ENCODE data around the gene IL17REL.

IL17REL gene

GRCh38 chr22:50032109-50032871 is 19.7 kb upstream of the IL17REL start:
- TF ChIP-seq EZH2 (IDR thresholded peaks at IDR 0.05) (no peak), POLR2AphosphoS5 (IDR thresholded peaks at IDR 0.05; ENCODE audit: borderline replicate concordance, low read depth, low read length) (no peak), FOXP2 (optimal IDR thresholded peaks at IDR 0.05; ENCODE audit: control extremely low read depth, extremely low read length, insufficient read depth) (no peak)
- no peak for DNase-seq (ENCODE audit: low read depth, low spot score)
- Histone ChIP-seq H3K27ac (no peak overlapping the region), H3K4me3 (no peak overlapping the region), H3K9ac (ENCODE audit: insufficient read length) (no peak overlapping the region), H3K9me3 (ENCODE audit: low read depth, low read length) (no peaks in the 10 kb centered on the region), H3K36me3 (ENCODE audit: insufficient read depth, low read length) (no peaks in the 10 kb centered on the region)

DNA sequence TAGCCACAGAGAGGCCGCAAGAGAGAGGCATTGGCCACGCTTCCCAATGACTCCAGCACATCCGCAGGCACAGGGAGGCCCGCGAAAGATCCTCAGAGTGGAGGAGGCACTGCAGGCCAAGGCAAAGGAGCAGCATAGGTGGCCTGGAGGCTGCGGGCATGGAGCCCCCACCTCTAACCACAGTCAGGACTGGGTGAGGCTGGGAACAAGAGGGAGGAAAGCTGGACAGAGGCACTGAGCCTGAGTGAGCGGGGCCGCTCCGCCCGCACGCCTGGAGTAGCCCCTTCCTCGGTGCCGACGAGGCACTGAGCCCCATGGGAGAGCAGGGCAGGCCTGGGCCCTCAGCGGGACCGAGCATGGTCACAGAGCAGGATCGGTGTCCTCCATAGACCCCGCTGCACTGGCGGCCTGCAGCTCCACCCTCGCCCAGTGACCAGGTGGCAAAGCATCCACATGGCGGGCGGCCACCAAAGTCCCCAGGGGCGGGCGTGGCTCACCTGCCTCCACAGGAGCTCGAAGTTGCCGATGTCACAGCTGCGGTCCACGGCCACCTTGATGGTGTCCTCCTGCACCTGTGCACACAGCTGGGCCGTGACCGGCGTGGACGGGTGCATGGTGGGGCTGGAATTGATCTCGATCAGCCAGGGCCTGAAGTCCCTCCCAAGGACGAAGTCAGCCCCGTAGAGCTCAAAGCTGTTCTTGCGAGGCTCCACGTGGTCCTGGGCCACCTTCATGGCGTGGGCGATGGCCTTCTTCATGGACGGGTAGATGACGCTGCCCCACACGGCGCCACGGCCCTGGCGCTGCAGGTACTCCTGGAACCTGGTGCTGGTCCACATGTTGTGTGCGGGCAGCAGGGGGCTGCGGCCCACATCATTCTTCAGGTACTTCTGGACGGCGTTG is 18.9 kb upstream of the IL17REL start:
- Histone ChIP-seq H3K36me3 (ENCODE audit: insufficient read depth, low read length) (no peaks in the 10 kb centered on the region), H3K9me3 (ENCODE audit: low read depth, low read length) (no peaks in the 10 kb centered on the region), H3K4me3 (no peak overlapping the region), H3K27ac (no peak overlapping the region), H3K9ac (ENCODE audit: insufficient read length) (no peak overlapping the region)
- TF ChIP-seq FOXP2 (optimal IDR thresholded peaks at IDR 0.05; ENCODE audit: control extremely low read depth, extremely low read length, insufficient read depth): no peak
- TF ChIP-seq EZH2 (IDR thresholded peaks at IDR 0.05): no peak
- TF ChIP-seq POLR2AphosphoS5 (IDR thresholded peaks at IDR 0.05; ENCODE audit: borderline replicate concordance, low read depth, low read length): no peak
- no peak for DNase-seq (ENCODE audit: low read depth, low spot score)

DNA sequence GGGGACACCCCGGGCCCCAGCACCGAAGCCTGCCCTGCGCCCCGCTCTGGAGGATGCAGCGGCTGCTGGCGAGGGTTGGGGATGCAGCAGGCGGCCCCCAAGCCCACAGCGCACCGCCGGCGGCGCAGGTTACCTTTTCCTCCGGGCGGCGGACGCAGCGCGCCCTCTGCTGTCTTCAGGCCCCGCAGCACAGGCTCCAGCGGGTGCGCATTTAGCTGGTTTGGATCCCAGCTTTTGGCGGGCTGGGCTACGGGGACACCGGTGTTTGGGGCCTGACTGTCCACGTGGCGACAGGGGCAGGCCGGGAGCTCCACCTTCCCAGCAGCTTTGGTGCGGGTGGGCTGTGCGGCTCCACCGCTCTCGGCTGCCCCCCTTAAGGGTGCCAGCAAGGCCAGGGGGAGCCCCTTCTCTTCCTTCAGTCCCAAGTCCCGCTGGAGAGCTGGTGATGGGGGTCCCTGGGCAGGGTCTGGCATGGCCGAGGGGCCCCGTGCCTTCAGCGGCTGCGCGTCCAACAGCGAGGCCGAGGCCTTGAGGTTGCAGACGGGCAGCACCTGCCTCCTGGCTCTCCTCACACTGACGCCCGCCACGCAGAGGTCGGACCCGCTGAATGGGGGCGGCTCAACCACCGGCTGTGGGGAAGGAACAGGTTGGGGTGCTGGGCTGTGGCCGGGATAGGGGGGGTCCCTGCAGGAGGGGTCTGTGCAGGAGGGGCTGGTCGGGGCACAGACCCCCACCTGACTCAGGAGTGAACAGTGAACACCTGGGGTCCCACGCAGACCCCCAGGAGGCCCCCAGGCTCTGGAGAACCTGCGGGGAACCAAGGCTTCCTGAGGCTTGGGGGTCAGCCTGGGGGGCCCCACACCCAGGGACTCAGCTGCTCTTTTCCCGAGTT is 18.0 kb upstream of the IL17REL start:
- H3K9ac ChIP-seq (ENCODE audit: insufficient read length): no peak overlapping the region
- TF ChIP-seq POLR2AphosphoS5 (IDR thresholded peaks at IDR 0.05; ENCODE audit: borderline replicate concordance, low read depth, low read length): no peak
- TF ChIP-seq EZH2 (IDR thresholded peaks at IDR 0.05): no peak
- TF ChIP-seq FOXP2 (optimal IDR thresholded peaks at IDR 0.05; ENCODE audit: control extremely low read depth, extremely low read length, insufficient read depth): no peak
- no peaks in the 10 kb centered on the region for H3K9me3 ChIP-seq (ENCODE audit: low read depth, low read length)
- H3K4me3 ChIP-seq: no peak overlapping the region
- H3K27ac ChIP-seq: no peak overlapping the region
- no peak for DNase-seq (ENCODE audit: low read depth, low spot score)
- H3K36me3 ChIP-seq (ENCODE audit: insufficient read depth, low read length): no peaks in the 10 kb centered on the region

DNA sequence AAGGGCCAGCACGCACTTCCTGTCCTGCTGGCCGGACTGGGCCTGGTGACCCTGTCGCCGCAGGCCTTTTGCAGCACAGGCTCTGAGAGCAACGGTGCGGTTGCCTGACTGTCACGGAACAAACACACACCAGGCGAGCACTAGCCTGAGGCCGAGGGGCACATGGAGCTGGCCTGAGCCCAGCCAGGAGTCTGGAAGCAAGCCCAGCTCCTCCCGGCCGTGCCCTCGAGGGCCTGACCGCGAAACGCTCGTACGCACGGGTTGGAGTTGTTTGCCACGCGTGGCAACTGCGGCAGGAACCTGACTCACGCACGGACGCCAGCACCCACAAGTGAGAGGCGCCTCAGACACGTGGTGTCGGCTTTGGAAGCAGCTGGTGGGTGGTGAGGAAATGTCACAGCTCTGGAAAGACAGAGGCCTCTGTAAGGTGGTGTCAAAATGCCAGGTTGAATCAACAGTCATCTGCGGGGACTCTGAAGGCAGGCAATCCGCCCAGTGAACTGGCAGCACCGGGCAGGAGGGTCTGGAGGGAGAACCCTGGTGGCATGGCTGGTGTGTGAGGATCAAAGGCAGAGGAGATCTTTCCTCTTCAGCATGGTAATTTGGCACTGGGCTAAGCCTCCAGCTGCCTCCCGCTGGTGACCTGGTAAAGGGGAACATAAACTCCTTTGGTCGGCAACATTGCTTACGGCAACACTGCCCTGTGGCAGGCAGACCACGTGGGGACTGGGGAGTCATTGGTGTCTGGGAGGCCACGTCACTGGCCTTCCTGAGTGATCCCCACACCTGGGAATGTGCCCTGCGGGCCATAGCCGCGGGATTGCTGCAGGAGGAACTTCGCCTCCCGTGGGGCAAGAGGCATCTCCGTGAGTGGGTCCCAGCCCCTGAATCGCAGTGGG is 15.3 kb upstream of the IL17REL start:
- H3K9ac ChIP-seq (ENCODE audit: insufficient read length): no peak overlapping the region
- no peaks in the 10 kb centered on the region for H3K9me3 ChIP-seq (ENCODE audit: low read depth, low read length)
- H3K27ac ChIP-seq: no peak overlapping the region
- no peaks in the 10 kb centered on the region for H3K36me3 ChIP-seq (ENCODE audit: insufficient read depth, low read length)
- TF ChIP-seq EZH2 (IDR thresholded peaks at IDR 0.05): no peak
- no peak for TF ChIP-seq POLR2AphosphoS5 (IDR thresholded peaks at IDR 0.05; ENCODE audit: borderline replicate concordance, low read depth, low read length)
- TF ChIP-seq FOXP2 (optimal IDR thresholded peaks at IDR 0.05; ENCODE audit: control extremely low read depth, extremely low read length, insufficient read depth): no peak
- DNase-seq (ENCODE audit: low read depth, low spot score): no peak
- H3K4me3 ChIP-seq: no peak overlapping the region

DNA sequence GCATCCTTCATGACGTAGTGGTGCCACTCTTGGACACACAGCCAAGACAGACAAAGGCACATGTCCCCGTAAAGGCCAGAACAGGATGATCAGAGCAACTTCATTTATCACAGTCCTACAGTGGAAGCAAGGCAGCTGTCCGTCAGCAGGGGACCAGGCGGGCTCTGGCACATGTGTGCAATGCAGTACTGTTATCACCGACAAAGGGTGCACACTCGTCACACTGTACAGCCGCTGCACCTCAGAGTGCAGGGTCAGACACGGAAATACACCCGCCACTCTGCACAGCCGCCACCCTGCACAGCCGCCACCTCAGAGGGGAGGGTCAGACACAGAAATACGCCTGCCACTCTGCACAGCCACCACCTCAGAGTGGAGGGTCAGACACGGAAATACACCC is 13.4 kb upstream of the IL17REL start:
- Histone ChIP-seq H3K9ac (ENCODE audit: insufficient read length) (no peak overlapping the region), H3K27ac (no peak overlapping the region), H3K9me3 (ENCODE audit: low read depth, low read length) (no peaks in the 10 kb centered on the region), H3K4me3 (no peak overlapping the region), H3K36me3 (ENCODE audit: insufficient read depth, low read length) (no peaks in the 10 kb centered on the region)
- DNase-seq (ENCODE audit: low read depth, low spot score): no peak
- TF ChIP-seq POLR2AphosphoS5 (IDR thresholded peaks at IDR 0.05; ENCODE audit: borderline replicate concordance, low read depth, low read length) (no peak), FOXP2 (optimal IDR thresholded peaks at IDR 0.05; ENCODE audit: control extremely low read depth, extremely low read length, insufficient read depth) (no peak), EZH2 (IDR thresholded peaks at IDR 0.05) (no peak)

DNA sequence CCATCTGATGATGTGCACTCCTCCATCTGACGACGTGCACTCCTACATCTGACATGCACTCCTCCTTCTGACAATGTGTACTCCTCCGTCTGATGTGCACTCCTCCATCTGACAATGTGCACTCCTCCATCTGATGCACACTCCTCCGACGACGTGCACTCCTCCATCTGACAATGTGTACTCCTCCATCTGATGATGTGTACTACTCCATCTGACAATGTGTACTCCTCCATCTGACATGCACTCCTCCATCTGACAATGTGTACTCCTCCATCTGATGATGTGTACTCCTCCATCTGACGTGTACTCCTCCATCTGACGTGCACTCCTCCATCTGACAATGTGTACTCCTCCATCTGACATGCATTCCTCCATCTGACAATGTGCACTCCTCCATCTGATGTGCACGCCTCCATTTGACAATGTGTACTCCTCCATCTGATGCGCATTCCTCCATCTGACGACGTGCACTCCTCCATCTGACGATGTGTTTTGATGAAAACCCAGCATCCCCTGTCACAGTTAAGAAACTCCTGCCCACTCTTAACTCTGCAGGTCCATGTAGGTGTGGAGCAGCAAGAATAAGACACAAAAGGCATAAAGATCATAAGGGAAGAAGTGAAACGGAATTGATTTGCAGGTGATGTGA is 9.7 kb upstream of the IL17REL start:
- H3K4me3 ChIP-seq: no peak overlapping the region
- no peak for TF ChIP-seq EZH2 (IDR thresholded peaks at IDR 0.05)
- no peak for TF ChIP-seq POLR2AphosphoS5 (IDR thresholded peaks at IDR 0.05; ENCODE audit: borderline replicate concordance, low read depth, low read length)
- TF ChIP-seq FOXP2 (optimal IDR thresholded peaks at IDR 0.05; ENCODE audit: control extremely low read depth, extremely low read length, insufficient read depth): no peak
- no peak overlapping the region for H3K9ac ChIP-seq (ENCODE audit: insufficient read length)
- no peak overlapping the region for H3K27ac ChIP-seq
- H3K9me3 ChIP-seq (ENCODE audit: low read depth, low read length): no peaks in the 10 kb centered on the region
- no peak for DNase-seq (ENCODE audit: low read depth, low spot score)
- no peaks in the 10 kb centered on the region for H3K36me3 ChIP-seq (ENCODE audit: insufficient read depth, low read length)

DNA sequence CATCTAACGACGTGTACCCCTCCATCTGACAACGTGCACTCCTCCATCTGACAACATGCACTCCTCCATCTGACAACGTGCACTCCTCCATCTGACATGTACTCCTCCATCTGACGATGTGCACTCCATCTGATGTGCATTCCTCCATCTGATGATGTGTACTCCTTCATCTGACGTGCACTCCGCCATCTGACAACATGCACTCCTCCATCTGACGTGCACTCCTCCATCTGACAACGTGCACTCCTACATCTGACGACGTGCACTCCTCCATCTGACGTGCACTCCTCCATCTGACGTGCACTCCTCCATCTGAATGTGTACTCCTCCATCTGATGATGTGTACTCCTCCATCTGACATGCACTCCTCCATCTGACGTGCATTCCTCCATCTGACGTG is 8.0 kb upstream of the IL17REL start:
- Histone ChIP-seq H3K27ac (no peak overlapping the region), H3K9ac (ENCODE audit: insufficient read length) (no peak overlapping the region), H3K9me3 (ENCODE audit: low read depth, low read length) (no peaks in the 10 kb centered on the region), H3K4me3 (no peak overlapping the region), H3K36me3 (ENCODE audit: insufficient read depth, low read length) (no peaks in the 10 kb centered on the region)
- no peak for DNase-seq (ENCODE audit: low read depth, low spot score)
- TF ChIP-seq POLR2AphosphoS5 (IDR thresholded peaks at IDR 0.05; ENCODE audit: borderline replicate concordance, low read depth, low read length): no peak
- no peak for TF ChIP-seq EZH2 (IDR thresholded peaks at IDR 0.05)
- no peak for TF ChIP-seq FOXP2 (optimal IDR thresholded peaks at IDR 0.05; ENCODE audit: control extremely low read depth, extremely low read length, insufficient read depth)
